ENCODE data around the gene LRP8. TPM values are rescaled to one million over a fixed set of nuclear protein-coding genes. Genes with fewer than 3 reads are reported as not detected.

LRP8 gene
- total and polyA plus RNA-seq, 2 donors (not counting 3 experiments of a cell fraction or from before 2014, with no cell fraction given): 40.9 to 62.2 TPM

DNA sequence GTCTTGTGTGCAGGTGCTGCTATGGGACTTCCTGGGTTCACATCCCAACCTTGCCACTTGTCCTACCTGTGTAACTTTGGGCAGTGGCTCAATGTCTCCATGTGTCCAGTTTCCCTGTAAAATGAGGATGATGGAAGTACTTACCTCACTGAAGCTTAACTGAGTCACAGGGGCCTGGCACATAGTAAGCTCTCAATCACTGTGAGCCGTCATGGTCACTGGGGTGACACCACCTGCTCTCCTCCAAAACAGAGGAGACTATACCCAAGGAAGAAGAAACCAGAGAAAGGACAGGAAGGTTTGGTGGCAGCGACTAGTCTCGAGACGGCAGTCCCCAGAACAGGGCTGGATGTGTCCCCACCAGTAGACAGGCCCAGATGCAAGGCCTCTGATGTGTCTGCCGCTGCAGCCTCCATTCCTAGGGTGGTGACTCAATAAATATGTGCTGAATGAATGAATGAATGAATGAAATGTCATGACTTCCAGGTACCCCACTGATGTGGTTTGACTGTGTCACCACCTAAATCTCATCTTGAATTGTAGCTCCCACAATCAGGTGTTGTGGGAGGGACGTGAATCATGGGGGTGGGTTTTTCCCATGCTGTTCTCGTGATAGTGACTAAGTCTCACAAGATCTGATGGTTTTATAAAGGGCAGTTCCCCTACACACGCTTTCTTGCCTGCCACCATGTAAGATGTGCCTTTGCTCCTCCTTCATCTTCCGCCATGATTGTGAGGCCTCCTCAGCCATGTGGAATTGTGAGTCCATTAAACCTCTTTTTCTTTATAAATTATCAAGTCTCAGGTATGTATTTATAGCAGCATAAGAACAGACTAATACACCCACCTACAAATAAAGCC is 13.0 kb upstream of the LRP8 start:
- H3K27ac ChIP-seq (ENCODE audit: insufficient read depth, low read depth, low read length): no peak overlapping the region
- no peaks in the 10 kb centered on the region for H4K20me1 ChIP-seq (replicated peaks; ENCODE audit: control insufficient read depth, extremely low read depth, insufficient read depth, low read length)
- ChIA-PET POLR2A (no interaction called here), CTCF (no interaction called here)
- no peak overlapping the region for H3K4me2 ChIP-seq (ENCODE audit: insufficient read depth, low read length)
- no peak for FAIRE-seq
- H3K79me2 ChIP-seq (ENCODE audit: control insufficient read depth, insufficient read depth, low read length): no peaks in the 10 kb centered on the region
- BruUV-seq (replicated peaks): no TSS peak
- no peak overlapping the region for H2AFZ ChIP-seq (ENCODE audit: low read depth, low read length)
- dilution Hi-C loops (cut with MboI; ENCODE audit: extremely low pct_ligation_motif_present, low sequenced_read_pairs): no loop called here
- no peaks in the 10 kb centered on the region for H3K4me1 ChIP-seq (ENCODE audit: control insufficient read depth, extremely low read depth, insufficient read depth, low read length)
- no peaks in the 10 kb centered on the region for H3K36me3 ChIP-seq (ENCODE audit: control insufficient read depth in 2 of 2, extremely low read depth in 1 of 2, insufficient read depth in 2 of 2, low read length in 2 of 2)
- no peaks in the 10 kb centered on the region for H3K9me3 ChIP-seq (replicated peaks; ENCODE audit: control insufficient read depth, insufficient read depth, low read length)
- H3K9ac ChIP-seq (replicated peaks; ENCODE audit: extremely low read depth, insufficient read depth, low read length): no peak overlapping the region
- no peak overlapping the region for H3K4me3 ChIP-seq (replicated peaks in 1 of 3; ENCODE audit: insufficient read depth in 1 of 3, low read depth in 1 of 3, low read length in 3 of 3)
- DNase-seq (ENCODE audit: low read depth, low spot score): no peak
- TF ChIP-seq FOS (IDR thresholded peaks at IDR 0.05; ENCODE audit: borderline replicate concordance, insufficient read depth, low read length): no peak
- no peak for TF ChIP-seq EZH2 (IDR thresholded peaks at IDR 0.05; ENCODE audit: borderline replicate concordance, low read depth, low read length, severe bottlenecking)
- no peak for TF ChIP-seq JUN (IDR thresholded peaks at IDR 0.05; ENCODE audit: borderline replicate concordance, insufficient read depth, insufficient read length, low read depth)
- TF ChIP-seq POLR2A (IDR thresholded peaks at IDR 0.05; ENCODE audit: low read depth, low read length): no peak
- TF ChIP-seq GATA2 (IDR thresholded peaks at IDR 0.05; ENCODE audit: insufficient read depth, insufficient read length, low read depth, low read length): no peak
- TF ChIP-seq, protein P1, sequence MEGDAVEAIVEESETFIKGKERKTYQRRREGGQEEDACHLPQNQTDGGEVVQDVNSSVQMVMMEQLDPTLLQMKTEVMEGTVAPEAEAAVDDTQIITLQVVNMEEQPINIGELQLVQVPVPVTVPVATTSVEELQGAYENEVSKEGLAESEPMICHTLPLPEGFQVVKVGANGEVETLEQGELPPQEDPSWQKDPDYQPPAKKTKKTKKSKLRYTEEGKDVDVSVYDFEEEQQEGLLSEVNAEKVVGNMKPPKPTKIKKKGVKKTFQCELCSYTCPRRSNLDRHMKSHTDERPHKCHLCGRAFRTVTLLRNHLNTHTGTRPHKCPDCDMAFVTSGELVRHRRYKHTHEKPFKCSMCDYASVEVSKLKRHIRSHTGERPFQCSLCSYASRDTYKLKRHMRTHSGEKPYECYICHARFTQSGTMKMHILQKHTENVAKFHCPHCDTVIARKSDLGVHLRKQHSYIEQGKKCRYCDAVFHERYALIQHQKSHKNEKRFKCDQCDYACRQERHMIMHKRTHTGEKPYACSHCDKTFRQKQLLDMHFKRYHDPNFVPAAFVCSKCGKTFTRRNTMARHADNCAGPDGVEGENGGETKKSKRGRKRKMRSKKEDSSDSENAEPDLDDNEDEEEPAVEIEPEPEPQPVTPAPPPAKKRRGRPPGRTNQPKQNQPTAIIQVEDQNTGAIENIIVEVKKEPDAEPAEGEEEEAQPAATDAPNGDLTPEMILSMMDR (IDR thresholded peaks at IDR 0.05; ENCODE audit: extremely low read depth in 1 of 2, insufficient read depth in 1 of 2, low read depth in 1 of 2, low read length in 2 of 2): no peak
- no peak for TF ChIP-seq POLR2AphosphoS5 (IDR thresholded peaks at IDR 0.05; ENCODE audit: insufficient read depth, low read depth, low read length)
- TF ChIP-seq MAX (IDR thresholded peaks at IDR 0.05; ENCODE audit: insufficient read depth, insufficient read length): no peak
- no peak for TF ChIP-seq MYC (IDR thresholded peaks at IDR 0.05; ENCODE audit: low read depth, low read length)
- H3K27me3 ChIP-seq (ENCODE audit: control insufficient read depth in 2 of 2, insufficient read depth in 2 of 2, low read length in 2 of 2): peaks cover 0 to 4% of the 10 kb centered on the region in 2 experiments
- no peaks in the 10 kb centered on the region for H3K9me1 ChIP-seq (replicated peaks; ENCODE audit: control insufficient read depth, extremely low read depth, insufficient read depth, low read length)
- intact Hi-C loops (cut with micrococcal nuclease): no loop called here
